Sigmoid colon (tissue), 7 donors: Measurements from ENCODE around the gene MT1A. TPM values are rescaled to one million over a fixed set of nuclear protein-coding genes. Genes with fewer than 3 reads are reported as not detected.

ENCODE experiments used
- DNase-seq: peaks from one replicate; pipeline ENCODE4 v3.0.0-alpha.2; 2019
- H3K27ac ChIP-seq, 4 donors: fragments of 200-600 bp; sonication (generic); one replicate each; pipeline ENCODE4 v1.5.1; 2016 to 2019; ENCODE audit warnings: mild to moderate bottlenecking in 1 of 4
- H3K27me3 ChIP-seq, 3 donors: fragments of 200-600 bp; sonication (generic); one replicate each; pipeline ENCODE4 v1.5.1; 2019; ENCODE audit warnings: mild to moderate bottlenecking in 1 of 3
- H3K36me3 ChIP-seq, 4 donors: fragments of 200-600 bp; sonication (generic); one replicate each; pipeline ENCODE4 v1.5.1; 2016 to 2019
- H3K4me1 ChIP-seq, 4 donors: fragments of 200-600 bp; sonication (generic); one replicate each; pipeline ENCODE4 v1.5.1; 2017 to 2019
- H3K4me3 ChIP-seq, 4 donors: fragments of 200-600 bp; sonication (generic); one replicate each; pipeline ENCODE4 v1.5.1; 2017 to 2019; ENCODE audit warnings: mild to moderate bottlenecking in 2 of 4, moderate library complexity in 1 of 4
- H3K9me3 ChIP-seq, 4 donors: fragments of 200-600 bp in 3 of 4; sonication (generic) in 3 of 4; one replicate each; pipeline versions ENCODE4 v1.5.1 to v1.6.1; 2013 to 2019
- CTCF ChIP-seq, 4 experiments: fragments of 450-650 bp in 3 of 4; fragments of 200-600 bp in 1 of 4; IDR thresholded peaks; one replicate each; pipeline ENCODE4 v1.5.1; 2016 to 2019; ENCODE audit warnings: antibody characterized with exemption in 4 of 4, mild to moderate bottlenecking in 3 of 4, moderate library complexity in 2 of 4
- EP300 ChIP-seq, 4 donors: sonication (generic); formaldehyde crosslinking; IDR thresholded peaks; one replicate each; pipeline ENCODE4 v1.6.1; 2017; ENCODE audit warnings: antibody characterized with exemption in 4 of 4
- POLR2A ChIP-seq, 2 donors: fragments of 450-650 bp; IDR thresholded peaks; one replicate each; pipeline ENCODE4 v1.6.1; 2016; ENCODE audit warnings: antibody characterized with exemption in 2 of 2, mild to moderate bottlenecking in 2 of 2, moderate library complexity in 2 of 2
- POLR2AphosphoS5 ChIP-seq, 4 donors: sonication (generic); formaldehyde crosslinking; IDR thresholded peaks; one replicate each; pipeline ENCODE4 v1.6.1; 2017; ENCODE audit warnings: antibody characterized with exemption in 4 of 4
- WGBS, 2 donors: extraction: QIAGEN DNeasy Blood & Tissue Kit; methylation state at CpG; one replicate each; pipeline ENCODE4 v1.1.7; 2013; 5-methylcytosine and 5-hydroxymethylcytosine counted together
- intact Hi-C: fragments of 100-400 bp; cut with DNase I; formaldehyde crosslinking; loops from one replicate; pipeline ENCODE4 v1.15.1; 2023
- polyA plus RNA-seq, 3 donors: library from polyadenylated mRNA; stranded (reverse); fragments of 200-250 nt; gene quantifications; one replicate each; pipeline ENCODE4 v1.2.3, GENCODE V29; 2013
- total RNA-seq, 4 donors: library from RNA; depleted of rRNA; stranded (reverse); fragments of >200 nt; gene quantifications; one replicate each; pipeline ENCODE4 v1.1.0, GENCODE V29; 2016
- donor health status: healthy with polysubstance abuse.
- donor health status: Bipolar disorder and iron deficiency.
- donor health status: healthy.

Gene MT1A
- total and polyA plus RNA-seq, 7 donors = 13.9 to 63.4 (median 30.3) TPM; not detected in 2

GRCh38 chr16:56604966-56605365, 33.5 kb upstream of the MT1A start:
- TF ChIP-seq POLR2AphosphoS5 (IDR thresholded peaks at IDR 0.05) = no peak
- no peak for TF ChIP-seq POLR2A (IDR thresholded peaks at IDR 0.05)
- no peak for TF ChIP-seq EP300 (IDR thresholded peaks at IDR 0.05)
- TF ChIP-seq CTCF (IDR thresholded peaks at IDR 0.05) = no peak
- H3K4me1 ChIP-seq = peaks cover 0 to 37% (median 34%) of the 10 kb centered on the region in 4 donors
- no peaks in the 10 kb centered on the region for H3K27me3 ChIP-seq
- H3K9me3 ChIP-seq = no peaks in the 10 kb centered on the region
- no peak for DNase-seq
- H3K36me3 ChIP-seq = no peaks in the 10 kb centered on the region
- intact Hi-C loops = loop anchor here (5.0 to 10.0 kb wide), 4 partner anchors 37 to 330 kb away; partner anchors contain the start of genes AMFR and HERPUD1
- H3K27ac ChIP-seq = peak overlapping the region in 1 of 4 donors; percentile 93
- H3K4me3 ChIP-seq = no peak overlapping the region
- WGBS, 2 donors = 87 to 89% methylated on average over 4 of the region's 4 CpGs

- no peaks in the 10 kb centered on the region for H3K9me3 ChIP-seq
- no peak overlapping the region for H3K4me3 ChIP-seq
- intact Hi-C loops = loop anchor here (5.0 to 10.0 kb wide), 3 partner anchors 37 to 329 kb away; partner anchors contain the start of genes AMFR and HERPUD1
- DNase-seq = no peak
- 80 to 85% methylated on average over 1 of the region's 1 CpG for WGBS, 2 donors
- no peaks in the 10 kb centered on the region for H3K36me3 ChIP-seq
- no peak for TF ChIP-seq POLR2AphosphoS5 (IDR thresholded peaks at IDR 0.05)
- TF ChIP-seq EP300 (IDR thresholded peaks at IDR 0.05) = no peak
- no peak for TF ChIP-seq POLR2A (IDR thresholded peaks at IDR 0.05)
- TF ChIP-seq CTCF (IDR thresholded peaks at IDR 0.05) = no peak
- peak overlapping the region; percentile 86 to 93 (median 89) for H3K27ac ChIP-seq
- H3K27me3 ChIP-seq = no peaks in the 10 kb centered on the region
- peaks cover 0 to 42% (median 39%) of the 10 kb centered on the region in 4 donors for H3K4me1 ChIP-seq
Measured at GRCh38 chr16:56605475-56605874, 33.0 kb upstream of the MT1A start.

GRCh38 chr16:56606071-56606475, 32.4 kb upstream of the MT1A start:
- intact Hi-C loops = loop anchor here (5.0 to 10.0 kb wide), 3 partner anchors 36 to 329 kb away; partner anchors contain the start of genes AMFR and HERPUD1
- no peaks in the 10 kb centered on the region for H3K27me3 ChIP-seq
- no peak overlapping the region for H3K4me3 ChIP-seq
- H3K4me1 ChIP-seq = peaks cover 0 to 44% (median 44%) of the 10 kb centered on the region in 4 donors
- TF ChIP-seq CTCF (IDR thresholded peaks at IDR 0.05) = no peak
- no peak for TF ChIP-seq EP300 (IDR thresholded peaks at IDR 0.05)
- no peak for TF ChIP-seq POLR2A (IDR thresholded peaks at IDR 0.05)
- TF ChIP-seq POLR2AphosphoS5 (IDR thresholded peaks at IDR 0.05) = no peak
- peak overlapping the region; percentile 86 to 93 (median 89) for H3K27ac ChIP-seq
- H3K36me3 ChIP-seq = no peaks in the 10 kb centered on the region
- peak; percentile 85 for DNase-seq
- WGBS, 2 donors = 79 to 87% methylated on average over 3 of the region's 3 CpGs
- H3K9me3 ChIP-seq = no peaks in the 10 kb centered on the region

GRCh38 chr16:56606476-56607108, 31.9 kb upstream of the MT1A start:
- WGBS, 2 donors = 71 to 82% methylated on average over 8 of the region's 8 CpGs
- TF ChIP-seq POLR2A (IDR thresholded peaks at IDR 0.05) (no peak), POLR2AphosphoS5 (IDR thresholded peaks at IDR 0.05) (peak in 2 of 4 donors; percentile 34 to 44), EP300 (IDR thresholded peaks at IDR 0.05) (no peak), CTCF (IDR thresholded peaks at IDR 0.05) (no peak)
- Histone ChIP-seq H3K4me1 (peaks cover 0 to 44% (median 44%) of the 10 kb centered on the region in 4 donors), H3K27me3 (no peaks in the 10 kb centered on the region), H3K9me3 (no peaks in the 10 kb centered on the region), H3K36me3 (no peaks in the 10 kb centered on the region), H3K27ac (peak overlapping the region; percentile 86 to 93 (median 89)), H3K4me3 (no peak overlapping the region)
- intact Hi-C loops = loop anchor here (5.0 to 10.0 kb wide), 3 partner anchors 36 to 328 kb away; partner anchors contain the start of genes AMFR and HERPUD1
- DNase-seq = no peak
